HepG2 (cell line): Measurements from ENCODE around the gene RTEL1. TPM values are rescaled to one million over a fixed set of nuclear protein-coding genes. Genes with fewer than 3 reads are reported as not detected.

Experiments
- BATF2 ChIP-seq: sonication (generic); formaldehyde crosslinking; IDR thresholded peaks from 2 replicates; pipeline ENCODE4 v1.8.0; 2022; ENCODE audit warnings: mild to moderate bottlenecking, missing genetic modification reagents, moderate library complexity
- CBX2 ChIP-seq, 2 experiments: fragments of 200-600 bp in 1 of 2; sonication (generic); formaldehyde crosslinking in 1 of 2; IDR thresholded peaks; 2 replicates each; pipeline versions ENCODE4 v1.7.0 to v1.8.1; 2018 to 2022; ENCODE audit warnings: low read depth in 2 of 2, low read length in 1 of 2, mild to moderate bottlenecking in 1 of 2, missing genetic modification reagents in 1 of 2
- DMTF1 ChIP-seq: sonication (generic); formaldehyde crosslinking; IDR thresholded peaks from 2 replicates; pipeline ENCODE4 v1.4.0; 2020; ENCODE audit warnings: mild to moderate bottlenecking, missing genetic modification reagents
- MED1 ChIP-seq: sonication (generic); formaldehyde crosslinking; IDR thresholded peaks from 2 replicates; pipeline ENCODE4 v1.4.0; 2020; ENCODE audit warnings: missing genetic modification reagents
- MNT ChIP-seq: fragments of 450-650 bp; IDR thresholded peaks from 2 replicates; pipeline ENCODE4 v1.6.1; 2016
- PAX8 ChIP-seq: sonication (generic); formaldehyde crosslinking; IDR thresholded peaks from 2 replicates; pipeline ENCODE4 v1.8.0; 2022; ENCODE audit warnings: mild to moderate bottlenecking, missing genetic modification reagents, borderline replicate concordance
- PRDM4 ChIP-seq: sonication (generic); formaldehyde crosslinking; IDR thresholded peaks from 2 replicates; pipeline ENCODE4 v1.9.0; 2021; ENCODE audit warnings: missing genetic modification reagents, borderline replicate concordance
- SMARCC2 ChIP-seq: fragments of 450-650 bp; IDR thresholded peaks from 2 replicates; pipeline ENCODE4 v1.6.1; 2017; ENCODE audit warnings: antibody characterized with exemption, mild to moderate bottlenecking
- SSRP1 ChIP-seq: IDR thresholded peaks from 2 replicates; pipeline ENCODE4 v1.6.1; 2016; ENCODE audit warnings: control low read depth
- TBX2 ChIP-seq: sonication (generic); formaldehyde crosslinking; IDR thresholded peaks from 2 replicates; pipeline ENCODE4 v1.5.0; 2020; ENCODE audit warnings: missing genetic modification reagents, mild to moderate bottlenecking, borderline replicate concordance
- THAP8 ChIP-seq: sonication (generic); formaldehyde crosslinking; IDR thresholded peaks from 2 replicates; pipeline ENCODE4 v1.5.1; 2020; ENCODE audit warnings: missing genetic modification reagents, mild to moderate bottlenecking, borderline replicate concordance
- ZBTB1 ChIP-seq: sonication (generic); formaldehyde crosslinking; IDR thresholded peaks from 2 replicates; pipeline ENCODE4 v1.4.0; 2020; ENCODE audit warnings: missing genetic modification reagents, borderline replicate concordance
- ZBTB7A ChIP-seq: sonication (generic); formaldehyde crosslinking; IDR thresholded peaks from 2 replicates; pipeline ENCODE4 v1.8.0; 2022; ENCODE audit warnings: mild to moderate bottlenecking, missing genetic modification reagents
- ZNF205 ChIP-seq: IDR thresholded peaks from 2 replicates; pipeline ENCODE4 v1.6.1; 2018; ENCODE audit warnings: missing biosample characterization, missing genetic modification reagents
- ZNF513 ChIP-seq: sonication (generic); formaldehyde crosslinking; conservative IDR thresholded peaks from 2 replicates; pipeline ENCODE4 v1.5.0; 2020; ENCODE audit warnings: missing genetic modification reagents
- polyA plus RNA-seq, 8 experiments: library from polyadenylated mRNA; depleted of rRNA in 3 of 8; stranded (reverse) in 7 of 8; unstranded in 1 of 8; fragments of >200 nt; fragmentation: Illumina TruSeq in 4 of 8; extraction: Trizol in 4 of 8; gene quantifications; 2 replicates each; pipeline versions ENCODE4 v1.2.1 to v1.2.3, GENCODE V29; 2011 to 2016; ENCODE audit warnings: low read depth in 4 of 8, missing spikeins in 1 of 8, mixed read lengths in 1 of 8; ENCODE audit not compliant: insufficient read depth in 1 of 8
- total RNA-seq, 5 experiments: library from RNA; depleted of rRNA; stranded (reverse); fragments of >200 nt; fragmentation: Illumina TruSeq; extraction: Trizol; gene quantifications; 2 replicates each; pipeline ENCODE4 v1.2.3, GENCODE V29; 2016; ENCODE audit warnings: low read depth in 1 of 5

The RTEL1 gene
- total and polyA plus RNA-seq, 2 of the 13 experiments (the other 11 are each of a cell fraction or from before 2014, with no cell fraction given): 21.8 to 36.4 TPM

- TF ChIP-seq BATF2: peak; percentile 95; the same call in 1 of the 2 replicates
- 0 out of 2 replicates have a peak, but pooled peaks have one; percentile 32 for TF ChIP-seq ZBTB1
- peak; percentile 26; the same call in 1 of the 2 replicates for TF ChIP-seq MNT
- TF ChIP-seq DMTF1: peak; percentile 90; the same call in 1 of the 2 replicates
- peak; percentile 87 for TF ChIP-seq TBX2
- TF ChIP-seq ZBTB7A (CRISPR knock-in tag): peak; percentile 92; the same call in 1 of the 2 replicates
- peak; percentile 98; the same call in 1 of the 2 replicates for TF ChIP-seq PAX8 (CRISPR knock-in tag)
- TF ChIP-seq CBX2 (IDR thresholded peaks at IDR 0.05; ENCODE audit: low read depth, low read length): no peak
- 0 out of 2 replicates have a peak, but pooled peaks have one; percentile 27 for TF ChIP-seq CBX2 (CRISPR knock-in tag; IDR thresholded peaks at IDR 0.05; ENCODE audit: low read depth)
- TF ChIP-seq ZNF513: peak; percentile 42; the same call in 1 of the 2 replicates
- TF ChIP-seq THAP8 (CRISPR knock-in tag): 0 out of 2 replicates have a peak, but pooled peaks have one; percentile 47
- TF ChIP-seq PRDM4 (CRISPR knock-in tag): no peak
- peak; percentile 86 for TF ChIP-seq MED1 (CRISPR knock-in tag)
- peak; percentile 26; the same call in 1 of the 2 replicates for TF ChIP-seq SSRP1
- TF ChIP-seq SMARCC2: no peak
- TF ChIP-seq ZNF205 (CRISPR knock-in tag): peak; percentile 54; the same call in 1 of the 2 replicates
Measured at GRCh38 chr20:63737945-63738686, 80.0 kb downstream of the RTEL1 start (continued).
